Measurements from ENCODE around the gene SH3PXD2B. TPM values are rescaled to one million over a fixed set of nuclear protein-coding genes. Genes with fewer than 3 reads are reported as not detected.

SH3PXD2B gene
- total RNA-seq, 6 experiments from 2014 or later: 2.5 to 6.8 (median 5.2) TPM

DNA sequence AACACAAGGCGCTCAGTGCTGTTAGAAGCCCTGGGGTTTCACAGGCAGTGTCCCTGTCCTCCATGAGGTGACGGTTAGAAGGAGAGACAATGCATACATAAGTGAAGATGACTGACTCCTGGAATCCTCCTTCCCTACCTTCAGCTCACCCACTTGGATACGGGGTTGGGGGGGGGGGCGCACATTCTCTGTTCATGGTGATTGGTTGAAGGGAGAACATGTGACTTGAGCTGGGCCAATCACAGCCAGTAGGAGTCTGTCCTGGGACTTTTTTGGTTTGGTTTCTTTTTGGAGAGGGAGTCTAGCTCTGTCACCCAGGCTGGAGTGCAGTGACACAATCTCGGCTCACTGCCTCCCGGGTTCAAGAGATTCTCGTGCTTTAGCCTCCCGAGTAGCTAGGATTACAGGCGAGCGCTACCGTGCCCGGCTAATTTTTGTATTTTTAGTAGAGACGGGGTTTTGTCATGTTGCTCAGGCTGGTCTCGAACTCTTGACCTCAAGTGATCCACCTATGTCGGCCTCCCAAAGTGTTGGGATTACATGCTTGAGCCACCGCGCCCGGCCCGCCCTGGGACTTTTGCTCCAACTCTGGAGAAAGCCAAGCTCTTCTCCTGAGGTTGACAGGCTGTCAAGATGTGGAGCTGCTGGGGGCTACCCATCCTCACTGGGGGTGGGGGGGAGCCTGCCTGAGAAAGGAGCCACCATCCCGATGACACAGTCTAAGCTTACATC is 30.8 kb downstream of the SH3PXD2B start:
- Histone ChIP-seq H3K4me1 (peaks cover 0 to 29% (median 14%) of the 10 kb centered on the region in 4 donors), H3K9me3 (no peaks in the 10 kb centered on the region), H3K27me3 (no peaks in the 10 kb centered on the region), H3K27ac (no peak overlapping the region), H3K36me3 (no peaks in the 10 kb centered on the region), H3K4me3 (no peak overlapping the region)
- DNase-seq (no peak), ATAC-seq (no peak)
- TF ChIP-seq, protein P1, sequence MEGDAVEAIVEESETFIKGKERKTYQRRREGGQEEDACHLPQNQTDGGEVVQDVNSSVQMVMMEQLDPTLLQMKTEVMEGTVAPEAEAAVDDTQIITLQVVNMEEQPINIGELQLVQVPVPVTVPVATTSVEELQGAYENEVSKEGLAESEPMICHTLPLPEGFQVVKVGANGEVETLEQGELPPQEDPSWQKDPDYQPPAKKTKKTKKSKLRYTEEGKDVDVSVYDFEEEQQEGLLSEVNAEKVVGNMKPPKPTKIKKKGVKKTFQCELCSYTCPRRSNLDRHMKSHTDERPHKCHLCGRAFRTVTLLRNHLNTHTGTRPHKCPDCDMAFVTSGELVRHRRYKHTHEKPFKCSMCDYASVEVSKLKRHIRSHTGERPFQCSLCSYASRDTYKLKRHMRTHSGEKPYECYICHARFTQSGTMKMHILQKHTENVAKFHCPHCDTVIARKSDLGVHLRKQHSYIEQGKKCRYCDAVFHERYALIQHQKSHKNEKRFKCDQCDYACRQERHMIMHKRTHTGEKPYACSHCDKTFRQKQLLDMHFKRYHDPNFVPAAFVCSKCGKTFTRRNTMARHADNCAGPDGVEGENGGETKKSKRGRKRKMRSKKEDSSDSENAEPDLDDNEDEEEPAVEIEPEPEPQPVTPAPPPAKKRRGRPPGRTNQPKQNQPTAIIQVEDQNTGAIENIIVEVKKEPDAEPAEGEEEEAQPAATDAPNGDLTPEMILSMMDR (IDR thresholded peaks at IDR 0.05): no peak
- TF ChIP-seq POLR2A (IDR thresholded peaks at IDR 0.05): no peak
- intact Hi-C loops (cut with DNase I): no loop called here
- 99% methylated on average over 11 of the region's 20 CpGs for WGBS (ENCODE audit: insufficient coverage, low coverage, low lambda C conversion rate, missing lambda C conversion rate)

DNA sequence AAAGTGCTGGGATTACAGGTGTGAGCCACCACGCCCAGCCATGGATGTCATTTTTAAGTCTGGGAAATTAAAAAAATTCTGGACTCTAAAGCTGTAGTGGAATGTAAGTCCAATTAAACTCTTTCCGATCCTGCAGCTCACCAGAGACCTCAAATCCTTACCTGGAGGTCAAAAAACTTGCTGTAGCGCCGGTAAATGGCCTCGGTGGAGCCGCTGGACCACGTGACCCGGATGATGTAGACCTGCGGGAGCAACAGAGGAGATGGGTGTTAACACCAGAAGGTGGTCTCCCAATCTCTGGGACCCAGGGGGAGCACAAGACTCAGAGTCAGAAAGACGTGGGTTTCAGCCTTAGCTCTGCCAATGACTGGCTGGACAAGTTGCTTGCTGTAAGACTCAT is 32.1 kb downstream of the SH3PXD2B start:
- H3K4me1 ChIP-seq: peaks cover 0 to 40% (median 19%) of the 10 kb centered on the region in 4 donors
- no peaks in the 10 kb centered on the region for H3K36me3 ChIP-seq
- H3K27me3 ChIP-seq: no peaks in the 10 kb centered on the region
- no peak for TF ChIP-seq POLR2A (IDR thresholded peaks at IDR 0.05)
- TF ChIP-seq, protein P1 (IDR thresholded peaks at IDR 0.05): no peak
- intact Hi-C loops (cut with DNase I): no loop called here
- H3K4me3 ChIP-seq: no peak overlapping the region
- WGBS (ENCODE audit: insufficient coverage, low coverage, low lambda C conversion rate, missing lambda C conversion rate): 98% methylated on average over 6 of the region's 10 CpGs
- no peaks in the 10 kb centered on the region for H3K9me3 ChIP-seq
- DNase-seq (no peak), ATAC-seq (no peak)
- no peak overlapping the region for H3K27ac ChIP-seq

DNA sequence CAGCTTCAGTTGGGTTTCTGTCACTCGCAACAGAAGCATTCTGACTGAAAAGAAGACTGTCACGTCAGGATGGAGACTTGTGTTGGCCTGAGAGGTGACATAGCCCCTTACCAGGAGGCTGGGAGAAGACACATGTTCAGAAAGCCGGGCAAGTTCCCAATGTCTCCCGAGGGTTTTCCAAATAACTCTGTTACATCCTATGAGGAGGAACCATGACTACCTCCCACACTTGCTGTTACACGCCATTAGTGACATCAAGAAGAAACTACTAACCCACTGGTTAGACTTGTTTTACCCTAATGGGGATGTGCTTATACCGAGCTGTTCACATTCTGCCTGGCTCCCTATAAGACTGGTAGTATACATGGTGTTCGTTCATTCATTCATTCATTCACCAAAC is 33.3 kb downstream of the SH3PXD2B start:
- peaks cover 0 to 46% (median 19%) of the 10 kb centered on the region in 4 donors for H3K4me1 ChIP-seq
- 94% methylated on average over 3 of the region's 7 CpGs for WGBS (ENCODE audit: insufficient coverage, low coverage, low lambda C conversion rate, missing lambda C conversion rate)

DNA sequence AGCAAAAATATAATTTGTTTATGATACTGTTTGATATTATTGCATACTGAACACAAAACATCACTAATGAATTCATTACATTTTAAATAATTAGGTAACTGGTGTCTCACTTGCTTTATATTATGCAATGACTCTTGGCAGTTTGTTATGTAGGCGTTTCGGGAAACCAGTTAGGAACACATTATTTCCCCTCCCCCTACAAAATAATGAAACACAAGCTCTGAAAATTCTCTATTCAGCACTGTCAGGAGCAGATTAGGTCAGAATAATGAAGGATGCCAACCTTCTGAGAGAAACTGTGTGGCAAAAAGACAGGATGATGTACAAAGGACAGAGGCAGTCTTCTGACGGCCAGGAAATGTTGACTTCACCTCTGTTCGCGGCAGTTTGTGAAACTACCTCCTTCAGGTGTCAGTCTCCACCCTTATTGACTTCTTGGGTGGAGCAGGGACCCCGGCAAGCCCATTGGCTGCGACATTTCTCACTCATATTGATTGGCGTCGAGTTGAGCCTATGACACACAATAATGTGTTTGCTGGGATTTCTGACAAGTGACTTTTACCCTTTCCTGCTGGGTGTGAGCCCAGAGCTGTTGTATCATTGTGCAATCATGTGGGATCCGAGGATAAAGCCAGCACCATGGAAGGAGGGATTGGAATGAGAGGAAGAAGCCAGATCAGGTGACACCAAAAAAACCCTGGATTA is 33.9 kb downstream of the SH3PXD2B start:
- no peak for TF ChIP-seq POLR2A (IDR thresholded peaks at IDR 0.05)
- DNase-seq (peak; percentile 76 to 94 (median 87)), ATAC-seq (peak; percentile 75 to 93 (median 83))
- H3K27me3 ChIP-seq: no peaks in the 10 kb centered on the region
- intact Hi-C loops (cut with DNase I): no loop called here
- peak overlapping the region in 2 of 3 donors; percentile 19 to 32 for H3K4me3 ChIP-seq
- WGBS (ENCODE audit: insufficient coverage, low coverage, low lambda C conversion rate, missing lambda C conversion rate): 11% methylated on average over 10 of the region's 10 CpGs
- H3K36me3 ChIP-seq: no peaks in the 10 kb centered on the region
- H3K27ac ChIP-seq: peak overlapping the region; percentile 72 to 93 (median 89)
- H3K9me3 ChIP-seq: no peaks in the 10 kb centered on the region
- H3K4me1 ChIP-seq: peaks cover 0 to 50% (median 21%) of the 10 kb centered on the region in 4 donors

More for the DNA sequence above, 33.3 kb downstream of the SH3PXD2B start:
- Histone ChIP-seq H3K27ac (peak overlapping the region; percentile 72 to 93 (median 89)), H3K36me3 (no peaks in the 10 kb centered on the region), H3K27me3 (no peaks in the 10 kb centered on the region), H3K9me3 (no peaks in the 10 kb centered on the region), H3K4me3 (no peak overlapping the region)
- TF ChIP-seq POLR2A (IDR thresholded peaks at IDR 0.05): no peak
- TF ChIP-seq, protein P1 (IDR thresholded peaks at IDR 0.05): no peak
- DNase-seq (no peak), ATAC-seq (no peak)
- intact Hi-C loops (cut with DNase I): no loop called here

All from right lobe of liver (tissue), 6 donors.